ENCODE measurements around the gene KCNRG.

GRCh38 chr13:50052478-50052877, 37.2 kb downstream of the KCNRG start:
- no peak for TF ChIP-seq RCOR1 (IDR thresholded peaks at IDR 0.05; ENCODE audit: borderline replicate concordance in 1 of 2, low read depth in 2 of 2, low read length in 2 of 2)
- TF ChIP-seq TAF1 (IDR thresholded peaks at IDR 0.05; ENCODE audit: control insufficient read depth, extremely low read depth, insufficient read depth, low read length, severe bottlenecking) = no peak
- no peak for TF ChIP-seq CTCF (IDR thresholded peaks at IDR 0.05 in 2 of 3, conservative IDR thresholded peaks at IDR 0.05 in 1 of 3; ENCODE audit: insufficient read depth in 2 of 3, low read depth in 1 of 3, low read length in 3 of 3)
- TF ChIP-seq NRF1 (conservative IDR thresholded peaks at IDR 0.05 in 1 of 2, IDR thresholded peaks at IDR 0.05 in 1 of 2) = no peak
- TF ChIP-seq, protein P1, sequence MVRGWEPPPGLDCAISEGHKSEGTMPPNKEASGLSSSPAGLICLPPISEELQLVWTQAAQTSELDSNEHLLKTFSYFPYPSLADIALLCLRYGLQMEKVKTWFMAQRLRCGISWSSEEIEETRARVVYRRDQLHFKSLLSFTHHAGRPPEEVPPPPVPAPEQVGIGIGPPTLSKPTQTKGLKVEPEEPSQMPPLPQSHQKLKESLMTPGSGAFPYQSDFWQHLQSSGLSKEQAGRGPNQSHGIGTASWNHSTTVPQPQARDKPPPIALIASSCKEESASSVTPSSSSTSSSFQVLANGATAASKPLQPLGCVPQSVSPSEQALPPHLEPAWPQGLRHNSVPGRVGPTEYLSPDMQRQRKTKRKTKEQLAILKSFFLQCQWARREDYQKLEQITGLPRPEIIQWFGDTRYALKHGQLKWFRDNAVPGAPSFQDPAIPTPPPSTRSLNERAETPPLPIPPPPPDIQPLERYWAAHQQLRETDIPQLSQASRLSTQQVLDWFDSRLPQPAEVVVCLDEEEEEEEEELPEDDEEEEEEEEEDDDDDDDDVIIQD (CRISPR knock-in tag; IDR thresholded peaks at IDR 0.05) = no peak
- TF ChIP-seq MTA3 (IDR thresholded peaks at IDR 0.05; ENCODE audit: borderline replicate concordance) = no peak
- TF ChIP-seq SREBF2 (CRISPR knock-in tag; IDR thresholded peaks at IDR 0.05) = no peak
